Stomach (tissue), 9 donors: ENCODE results near the gene JDP2. TPM values are rescaled to one million over a fixed set of nuclear protein-coding genes. Genes with fewer than 3 reads are reported as not detected.

Experiments
- DNase-seq, 2 donors: peaks; one replicate each; pipeline versions ENCODE4 v3.0.0 to v3.0.0-alpha.2; 2013 to 2019
- H3K27ac ChIP-seq, 5 donors: fragments of 200-600 bp in 4 of 5; sonication (generic) in 4 of 5; one replicate each; pipeline ENCODE4 v1.5.1; 2013 to 2019; ENCODE audit warnings: mild to moderate bottlenecking in 1 of 5, moderate library complexity in 1 of 5
- H3K27me3 ChIP-seq, 3 donors: fragments of 200-600 bp; sonication (generic); one replicate each; pipeline ENCODE4 v1.5.1; 2017 to 2019; ENCODE audit warnings: mixed run types in 1 of 3
- H3K36me3 ChIP-seq, 4 donors: fragments of 200-600 bp; sonication (generic); 1 replicate in 3 of 4; 2 replicates in 1 of 4; pipeline ENCODE4 v1.5.1; 2016 to 2019
- H3K4me1 ChIP-seq, 4 donors: fragments of 200-600 bp; sonication (generic); one replicate each; pipeline ENCODE4 v1.5.1; 2016 to 2019
- H3K4me3 ChIP-seq, 4 donors: fragments of 200-600 bp; sonication (generic) in 3 of 4; one replicate each; pipeline ENCODE4 v1.5.1; 2016 to 2019; ENCODE audit warnings: mild to moderate bottlenecking in 1 of 4
- H3K9me3 ChIP-seq, 4 donors: fragments of 200-600 bp; sonication (generic); one replicate each; pipeline ENCODE4 v1.5.1; 2016 to 2019
- EP300 ChIP-seq: sonication (generic); formaldehyde crosslinking; IDR thresholded peaks from one replicate; pipeline ENCODE4 v1.6.1; 2017; ENCODE audit warnings: antibody characterized with exemption
- POLR2A ChIP-seq, 4 donors: fragments of 450-650 bp; IDR thresholded peaks; one replicate each; pipeline ENCODE4 v1.6.1; 2016; ENCODE audit warnings: antibody characterized with exemption in 4 of 4, control low read depth in 2 of 4, mild to moderate bottlenecking in 1 of 4, moderate library complexity in 1 of 4
- POLR2AphosphoS5 ChIP-seq, 3 donors: sonication (generic); formaldehyde crosslinking; IDR thresholded peaks; one replicate each; pipeline ENCODE4 v1.6.1; 2016; ENCODE audit warnings: antibody characterized with exemption in 3 of 3
- WGBS, 5 donors: extraction: QIAGEN DNeasy Blood & Tissue Kit in 3 of 5; methylation state at CpG; one replicate each; pipeline versions ENCODE4 v1.1.5 to v1.1.7; 2013 to 2018; 5-methylcytosine and 5-hydroxymethylcytosine counted together
- intact Hi-C: fragments of 100-400 bp; cut with DNase I; formaldehyde crosslinking; loops from one replicate; pipeline ENCODE4 v1.15.1; 2023; ENCODE audit warnings: low total_unique reads
- polyA plus RNA-seq, 3 donors: library from polyadenylated mRNA; stranded (reverse); fragments of 200-250 nt; gene quantifications; one replicate each; pipeline ENCODE4 v1.2.3, GENCODE V29; 2013
- total RNA-seq, 5 donors: library from RNA; depleted of rRNA; stranded (reverse); fragments of >200 nt; gene quantifications; one replicate each; pipeline versions ENCODE4 v1.1.0 to v1.2.3, GENCODE V29; 2014 to 2016
- TF ChIP-seq, protein P1 (sequence below), 7 experiments: fragments of 450-650 bp in 4 of 7; fragments of 200-600 bp in 3 of 7; sonication (generic) in 3 of 7; IDR thresholded peaks; one replicate each; pipeline ENCODE4 v1.5.1; 2016 to 2019; ENCODE audit warnings: antibody characterized with exemption in 7 of 7, control low read depth in 2 of 7, mild to moderate bottlenecking in 1 of 7
- donor health status: healthy with polysubstance abuse.
- donor health status: Bipolar disorder and iron deficiency.
- donor health status: healthy.

Gene JDP2
- total and polyA plus RNA-seq, 8 donors = 10.3 to 145 (median 31.6) TPM

GRCh38 chr14:75514673-75515628 lies 87.1 kb downstream of the JDP2 start:
- TF ChIP-seq POLR2AphosphoS5 (IDR thresholded peaks at IDR 0.05) (no peak), POLR2A (IDR thresholded peaks at IDR 0.05) (no peak), EP300 (no peak)
- TF ChIP-seq, protein P1, sequence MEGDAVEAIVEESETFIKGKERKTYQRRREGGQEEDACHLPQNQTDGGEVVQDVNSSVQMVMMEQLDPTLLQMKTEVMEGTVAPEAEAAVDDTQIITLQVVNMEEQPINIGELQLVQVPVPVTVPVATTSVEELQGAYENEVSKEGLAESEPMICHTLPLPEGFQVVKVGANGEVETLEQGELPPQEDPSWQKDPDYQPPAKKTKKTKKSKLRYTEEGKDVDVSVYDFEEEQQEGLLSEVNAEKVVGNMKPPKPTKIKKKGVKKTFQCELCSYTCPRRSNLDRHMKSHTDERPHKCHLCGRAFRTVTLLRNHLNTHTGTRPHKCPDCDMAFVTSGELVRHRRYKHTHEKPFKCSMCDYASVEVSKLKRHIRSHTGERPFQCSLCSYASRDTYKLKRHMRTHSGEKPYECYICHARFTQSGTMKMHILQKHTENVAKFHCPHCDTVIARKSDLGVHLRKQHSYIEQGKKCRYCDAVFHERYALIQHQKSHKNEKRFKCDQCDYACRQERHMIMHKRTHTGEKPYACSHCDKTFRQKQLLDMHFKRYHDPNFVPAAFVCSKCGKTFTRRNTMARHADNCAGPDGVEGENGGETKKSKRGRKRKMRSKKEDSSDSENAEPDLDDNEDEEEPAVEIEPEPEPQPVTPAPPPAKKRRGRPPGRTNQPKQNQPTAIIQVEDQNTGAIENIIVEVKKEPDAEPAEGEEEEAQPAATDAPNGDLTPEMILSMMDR (IDR thresholded peaks at IDR 0.05) = no peak
- Histone ChIP-seq H3K36me3 (no peaks in the 10 kb centered on the region), H3K27me3 (peaks cover 0 to 7% (median 0%) of the 10 kb centered on the region in 3 donors), H3K27ac (peak overlapping the region in 4 of 5 donors; percentile 0 to 48 (median 29)), H3K4me1 (peaks cover 0 to 16% (median 4%) of the 10 kb centered on the region in 4 donors), H3K4me3 (peak overlapping the region; percentile 29 to 44 (median 33)), H3K9me3 (peaks cover 0 to 17% (median 10%) of the 10 kb centered on the region in 4 donors)
- WGBS, 5 donors = 39 to 51% (median 49%) methylated on average over 29 of the region's 29 CpGs
- DNase-seq = peak in 1 of 2 donors; percentile 49
- intact Hi-C loops = no loop called here

DNA sequence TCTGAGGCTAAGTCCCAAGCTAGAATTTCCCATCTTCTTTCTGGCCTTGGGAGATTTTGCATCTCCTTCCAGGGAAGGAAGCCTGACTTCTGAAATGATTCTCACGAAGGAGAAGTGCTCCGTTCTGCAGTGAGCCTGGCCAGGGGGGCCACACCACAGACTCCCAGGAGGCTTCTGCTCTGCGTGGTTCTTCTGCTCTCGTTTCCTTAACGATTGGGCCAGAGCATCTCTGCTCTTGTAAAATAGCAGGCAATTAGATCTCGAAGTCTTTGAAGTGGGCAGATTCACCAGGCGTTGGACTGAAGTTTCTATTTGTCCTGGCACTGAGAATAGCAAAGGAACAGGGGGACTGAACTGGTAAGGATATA lies 87.8 kb downstream of the JDP2 start:
- Histone ChIP-seq H3K9me3 (peaks cover 0 to 16% (median 9%) of the 10 kb centered on the region in 4 donors), H3K27ac (peak overlapping the region in 3 of 5 donors; percentile 0 to 40 (median 18)), H3K4me3 (peak overlapping the region; percentile 29 to 44 (median 33)), H3K36me3 (no peaks in the 10 kb centered on the region), H3K4me1 (peaks cover 0 to 16% (median 4%) of the 10 kb centered on the region in 4 donors), H3K27me3 (peaks cover 0 to 7% (median 0%) of the 10 kb centered on the region in 3 donors)
- intact Hi-C loops = no loop called here
- 42 to 65% (median 55%) methylated on average over 7 of the region's 7 CpGs for WGBS, 5 donors
- DNase-seq = peak in 1 of 2 donors; percentile 40
- TF ChIP-seq POLR2A (IDR thresholded peaks at IDR 0.05) = no peak
- TF ChIP-seq, protein P1 (IDR thresholded peaks at IDR 0.05) = no peak
- TF ChIP-seq POLR2AphosphoS5 (IDR thresholded peaks at IDR 0.05) = no peak
- no peak for TF ChIP-seq EP300

- TF ChIP-seq POLR2A (IDR thresholded peaks at IDR 0.05) = no peak
- TF ChIP-seq, protein P1 (IDR thresholded peaks at IDR 0.05) = peak in 1 of 7 experiments; percentile 29
- H3K9me3 ChIP-seq = no peaks in the 10 kb centered on the region
- H3K4me1 ChIP-seq = peaks cover 0 to 25% (median 15%) of the 10 kb centered on the region in 4 donors
- 62 to 82% (median 67%) methylated on average over 4 of the region's 4 CpGs for WGBS, 5 donors
- peaks cover 0 to 16% (median 0%) of the 10 kb centered on the region in 3 donors for H3K27me3 ChIP-seq
- no peak overlapping the region for H3K4me3 ChIP-seq
- DNase-seq = peak in 1 of 2 donors; percentile 19
- intact Hi-C loops = no loop called here
- H3K27ac ChIP-seq = no peak overlapping the region
- no peaks in the 10 kb centered on the region for H3K36me3 ChIP-seq
Measured at GRCh38 chr14:75518625-75519024, 90.8 kb downstream of the JDP2 start.

GRCh38 chr14:75519394-75519793 lies 91.6 kb downstream of the JDP2 start:
- Histone ChIP-seq H3K27me3 (peaks cover 0 to 21% (median 0%) of the 10 kb centered on the region in 3 donors), H3K4me1 (peaks cover 0 to 31% (median 17%) of the 10 kb centered on the region in 4 donors), H3K9me3 (no peaks in the 10 kb centered on the region), H3K27ac (no peak overlapping the region), H3K4me3 (no peak overlapping the region), H3K36me3 (no peaks in the 10 kb centered on the region)
- no peak for TF ChIP-seq EP300
- TF ChIP-seq, protein P1 (IDR thresholded peaks at IDR 0.05) = no peak
- TF ChIP-seq POLR2AphosphoS5 (IDR thresholded peaks at IDR 0.05) = no peak
- no peak for TF ChIP-seq POLR2A (IDR thresholded peaks at IDR 0.05)
- intact Hi-C loops = no loop called here
- DNase-seq = no peak
- 91 to 95% (median 93%) methylated on average over 4 of the region's 4 CpGs for WGBS, 5 donors
